GM21447 (cell line): ENCODE data around the gene PYGB.

Experiments used
- ATAC-seq: cut with Tn5 transposase; IDR thresholded peaks from one replicate; pipeline ENCODE4 v1.9.1; 2021; ENCODE audit not compliant: unreplicated experiment

PYGB gene

DNA sequence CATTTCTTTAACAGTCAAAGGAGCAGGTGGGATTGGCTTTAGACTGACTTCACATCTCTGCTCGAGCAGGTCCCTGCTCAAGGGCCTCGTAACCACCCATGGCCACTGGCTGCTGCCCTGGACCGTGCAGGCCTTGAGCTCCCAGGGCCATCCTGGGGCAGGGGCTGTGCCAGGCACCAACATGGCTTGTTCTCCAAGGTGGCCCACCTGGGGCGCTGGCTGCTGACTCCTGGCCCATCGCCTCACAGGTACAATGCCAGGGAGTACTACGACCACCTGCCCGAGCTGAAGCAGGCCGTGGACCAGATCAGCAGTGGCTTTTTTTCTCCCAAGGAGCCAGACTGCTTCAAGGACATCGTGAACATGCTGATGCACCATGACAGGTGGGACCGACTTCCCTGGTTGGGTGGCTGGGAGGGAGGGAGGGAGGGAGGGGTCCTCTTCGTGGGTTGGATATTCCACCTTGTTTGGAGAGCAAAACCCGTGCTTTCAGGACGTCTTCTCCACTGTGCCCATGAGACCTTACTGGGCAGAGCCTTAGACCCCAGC, 46.1 kb downstream of the PYGB start:
- ATAC-seq: no peak

DNA sequence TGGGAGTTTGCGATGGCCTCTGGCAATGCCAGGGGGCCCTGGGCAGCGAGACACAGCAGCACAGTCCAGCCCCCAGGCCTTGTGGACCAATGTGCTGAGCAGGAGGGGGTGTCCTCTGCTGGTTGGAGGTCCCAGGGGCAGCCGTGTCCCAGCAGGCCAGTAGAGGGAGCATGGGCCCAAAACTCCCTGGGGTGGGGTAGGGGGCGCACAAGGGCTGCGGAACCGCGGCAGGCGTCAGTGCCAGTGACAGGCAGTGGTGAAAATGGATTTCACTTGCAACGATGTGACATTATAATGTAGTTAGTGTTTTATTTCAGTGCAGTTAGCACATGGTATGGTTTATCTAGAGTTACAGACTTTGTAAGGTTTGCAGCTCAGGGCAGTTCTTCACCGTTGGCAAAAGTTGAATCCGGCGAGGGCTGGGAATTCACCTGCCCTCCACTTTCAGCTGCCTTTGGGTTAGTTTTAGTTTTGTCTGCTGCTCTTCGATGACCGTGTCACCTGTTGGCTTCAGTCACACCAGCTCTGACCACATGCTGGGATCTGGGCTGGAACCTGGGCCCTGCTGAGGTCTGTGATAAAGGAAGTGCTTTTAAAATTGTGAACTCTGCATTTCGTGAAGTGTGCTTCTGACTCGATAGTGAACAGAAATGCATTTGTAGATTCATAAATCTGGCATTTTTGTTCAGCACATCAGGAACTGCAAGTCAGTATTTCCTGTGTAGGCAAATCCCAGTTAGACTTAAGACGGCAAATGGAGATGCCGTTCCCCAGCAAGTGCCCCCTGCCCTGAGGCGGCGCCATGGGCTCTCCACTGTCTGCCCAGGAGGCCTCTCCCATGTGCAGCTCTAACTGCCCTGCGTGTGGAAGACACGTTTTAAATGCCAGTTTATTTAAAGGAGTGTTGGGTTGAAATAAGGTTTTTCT, 46.8 kb downstream of the PYGB start:
- ATAC-seq: no peak

- no peak for ATAC-seq
Observed at GRCh38 chr20:25295386-25296093, 47.7 kb downstream of the PYGB start.

- no peak for ATAC-seq
Observed at GRCh38 chr20:25296094-25297093, 48.5 kb downstream of the PYGB start.

GRCh38 chr20:25297141-25297905, 49.4 kb downstream of the PYGB start:
- peak; percentile 79 for ATAC-seq

DNA sequence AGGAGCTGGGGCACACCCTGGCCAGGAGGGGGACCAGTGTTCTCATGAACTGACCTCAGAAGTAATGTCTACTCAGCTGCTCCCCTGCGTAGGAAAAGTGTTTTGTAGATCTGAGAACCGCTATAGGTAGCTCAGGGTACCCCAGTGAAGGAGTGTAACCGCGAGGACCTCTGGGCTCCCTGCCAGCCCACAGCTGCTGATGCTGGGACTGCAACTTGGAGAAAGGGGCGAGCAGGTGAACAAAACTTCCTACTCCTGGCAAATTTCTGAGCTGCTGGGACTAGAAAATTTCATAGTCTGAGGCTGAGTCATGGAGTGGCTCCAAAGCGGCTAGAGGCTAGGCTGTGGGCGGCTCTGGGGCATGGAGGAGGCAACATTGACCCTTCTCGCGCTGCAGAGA, 51.9 kb downstream of the PYGB start:
- ATAC-seq: no peak

DNA sequence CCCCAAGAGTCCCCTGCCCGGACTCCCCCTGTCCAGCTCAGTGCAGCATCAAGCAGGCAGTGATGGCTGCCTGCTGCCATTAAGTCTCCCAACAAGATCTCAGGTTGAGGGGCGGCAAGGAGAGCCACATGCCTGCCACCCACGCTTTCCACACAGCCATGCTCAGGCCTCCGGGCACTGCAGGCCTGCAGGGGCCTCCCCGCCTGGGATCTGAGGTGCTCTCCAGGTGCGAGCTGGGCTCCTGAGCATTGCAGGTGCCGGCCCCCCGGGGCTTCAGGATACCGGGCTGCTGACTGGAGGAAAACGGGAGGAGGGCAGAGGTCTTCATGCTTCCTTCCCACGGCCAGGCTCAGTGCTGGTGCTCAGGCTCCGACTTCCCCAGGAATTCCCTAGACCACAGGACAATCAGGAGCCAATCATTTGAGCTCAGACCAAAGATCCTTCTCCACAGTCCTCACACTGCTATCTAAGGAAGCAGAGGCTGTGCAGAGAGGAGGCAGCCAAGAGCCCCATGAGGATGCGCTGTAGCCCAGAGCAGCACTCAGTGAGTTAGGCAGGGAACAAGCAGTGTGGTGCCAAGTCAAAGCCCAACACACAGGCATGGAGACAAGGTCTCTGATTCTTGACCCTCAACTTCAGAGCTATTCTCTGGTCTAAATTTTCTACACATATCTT, 52.7 kb downstream of the PYGB start:
- ATAC-seq: no peak

GRCh38 chr20:25301357-25301920, 53.6 kb downstream of the PYGB start:
- no peak for ATAC-seq

DNA sequence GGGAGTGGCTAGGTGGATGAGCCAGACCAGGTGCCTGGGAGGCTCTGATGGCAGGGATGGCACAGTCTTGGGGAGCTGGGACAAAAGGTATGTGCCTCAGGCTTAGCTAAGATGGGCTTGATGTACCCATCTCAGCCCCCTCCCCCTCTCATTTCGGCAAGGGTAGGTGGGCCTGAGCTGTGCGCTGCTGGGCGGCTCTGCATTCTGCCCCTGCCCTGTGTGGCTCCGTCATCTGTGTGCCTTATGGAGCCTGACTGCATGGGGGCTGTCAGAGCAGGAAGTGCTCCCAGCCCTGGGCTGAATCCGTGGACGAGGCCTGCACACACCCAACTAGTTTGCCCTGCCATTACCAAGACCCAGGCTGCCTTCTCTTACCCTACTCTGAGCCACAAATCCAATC, 54.7 kb downstream of the PYGB start:
- no peak for ATAC-seq

DNA sequence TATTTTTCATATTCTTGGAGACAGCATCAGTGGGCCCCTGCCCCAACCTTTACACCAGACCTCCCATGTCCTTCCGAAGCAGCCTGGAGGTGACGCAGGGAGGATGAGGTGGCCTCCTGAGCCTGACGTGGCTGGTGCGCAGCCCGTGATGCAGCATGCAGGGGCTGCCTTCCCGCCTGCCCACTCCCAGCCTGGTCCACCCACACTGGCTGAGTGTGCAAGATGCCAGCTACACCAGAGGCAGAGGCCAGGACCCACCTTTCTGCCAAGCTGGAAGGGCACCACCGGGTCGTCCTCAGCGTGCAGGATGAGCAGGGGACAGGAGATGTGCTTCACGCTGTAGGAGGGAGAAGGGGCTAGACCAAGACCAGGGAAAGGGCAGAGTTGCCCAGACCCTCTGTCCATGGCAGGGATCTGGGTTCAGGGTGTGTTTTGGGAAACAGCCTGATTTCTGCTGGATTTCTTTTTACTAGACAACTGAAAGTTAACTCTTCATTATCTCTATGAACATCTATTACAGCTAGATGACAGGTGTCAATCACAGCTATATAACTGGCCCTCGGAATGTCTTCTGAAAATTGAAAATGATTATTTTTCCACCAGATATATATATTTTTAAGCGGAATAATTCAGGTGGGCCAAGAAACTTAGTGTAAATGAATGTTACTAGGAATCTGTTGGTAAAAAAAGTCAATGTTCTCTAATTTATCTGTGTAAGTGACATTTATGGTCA, 55.6 kb downstream of the PYGB start:
- ATAC-seq: no peak

DNA sequence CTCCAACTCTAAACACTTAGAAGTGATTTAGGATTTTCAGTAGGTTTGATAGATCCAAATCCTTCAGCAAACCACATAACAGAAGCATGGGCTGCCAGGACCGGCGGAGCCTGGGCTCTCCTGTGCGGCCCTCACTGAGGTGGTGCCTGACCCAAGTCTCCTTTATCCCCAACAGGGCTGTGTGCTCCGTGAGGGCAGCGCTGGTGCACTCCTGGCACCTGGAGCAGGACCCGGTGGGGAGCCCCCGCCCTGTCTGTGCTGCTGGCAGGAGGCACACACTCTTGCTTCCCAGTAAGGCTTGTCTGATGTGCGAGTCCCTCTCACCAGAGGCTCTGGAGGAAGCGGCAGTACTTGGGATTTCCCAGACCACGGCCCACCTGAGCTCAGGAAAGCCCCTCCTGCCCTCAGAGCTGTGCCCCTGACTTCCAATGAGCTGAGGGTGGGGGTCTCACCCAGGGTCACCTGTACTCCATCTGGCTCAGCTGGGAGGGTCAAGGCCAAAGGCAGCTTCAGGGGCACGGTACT, 56.2 kb downstream of the PYGB start:
- no peak for ATAC-seq

DNA sequence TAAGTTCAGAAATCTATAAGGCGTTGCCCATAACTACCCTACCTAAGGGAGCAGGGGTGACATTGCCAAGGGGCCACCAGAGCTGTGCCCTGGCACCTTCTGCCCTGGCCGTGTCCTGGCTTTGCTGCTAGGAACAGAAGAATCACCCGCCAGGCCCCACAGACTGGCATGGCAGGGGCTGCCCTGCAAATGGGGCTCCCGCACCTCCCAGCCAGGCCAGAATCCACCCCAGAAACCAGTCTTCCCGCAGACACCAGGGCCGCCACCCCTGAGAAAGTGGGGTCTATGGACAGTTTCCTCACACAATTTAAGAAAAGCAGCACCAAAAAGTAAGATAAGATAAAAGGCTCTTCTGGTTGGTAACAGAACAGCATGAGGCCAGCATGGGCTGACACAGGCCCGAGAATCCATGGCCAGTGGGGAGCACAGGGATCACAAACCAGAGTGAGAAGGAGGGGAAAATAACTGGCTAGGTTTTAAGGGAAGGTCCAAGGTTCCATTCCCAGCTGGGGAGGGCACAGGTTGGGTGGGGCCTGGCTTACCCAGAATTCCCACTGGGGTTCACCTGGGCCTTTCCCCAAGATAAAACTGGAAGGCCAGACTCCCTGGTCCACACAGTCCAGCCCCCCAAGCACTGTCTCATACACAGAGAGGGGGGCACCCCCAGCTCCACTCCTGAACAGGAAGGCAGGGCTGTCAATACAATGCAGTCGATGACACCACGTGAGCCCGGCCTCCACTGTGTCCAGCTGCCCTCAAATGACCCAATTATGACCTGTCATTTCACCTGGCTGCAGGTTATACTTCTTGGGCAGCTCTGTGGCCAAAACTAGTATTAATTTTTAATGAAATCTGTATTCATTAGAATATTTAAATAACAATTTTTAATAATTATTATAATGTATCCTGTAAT, 59.4 kb downstream of the PYGB start:
- ATAC-seq: no peak

GRCh38 chr20:25308083-25308491, 60.2 kb downstream of the PYGB start:
- ATAC-seq: no peak

DNA sequence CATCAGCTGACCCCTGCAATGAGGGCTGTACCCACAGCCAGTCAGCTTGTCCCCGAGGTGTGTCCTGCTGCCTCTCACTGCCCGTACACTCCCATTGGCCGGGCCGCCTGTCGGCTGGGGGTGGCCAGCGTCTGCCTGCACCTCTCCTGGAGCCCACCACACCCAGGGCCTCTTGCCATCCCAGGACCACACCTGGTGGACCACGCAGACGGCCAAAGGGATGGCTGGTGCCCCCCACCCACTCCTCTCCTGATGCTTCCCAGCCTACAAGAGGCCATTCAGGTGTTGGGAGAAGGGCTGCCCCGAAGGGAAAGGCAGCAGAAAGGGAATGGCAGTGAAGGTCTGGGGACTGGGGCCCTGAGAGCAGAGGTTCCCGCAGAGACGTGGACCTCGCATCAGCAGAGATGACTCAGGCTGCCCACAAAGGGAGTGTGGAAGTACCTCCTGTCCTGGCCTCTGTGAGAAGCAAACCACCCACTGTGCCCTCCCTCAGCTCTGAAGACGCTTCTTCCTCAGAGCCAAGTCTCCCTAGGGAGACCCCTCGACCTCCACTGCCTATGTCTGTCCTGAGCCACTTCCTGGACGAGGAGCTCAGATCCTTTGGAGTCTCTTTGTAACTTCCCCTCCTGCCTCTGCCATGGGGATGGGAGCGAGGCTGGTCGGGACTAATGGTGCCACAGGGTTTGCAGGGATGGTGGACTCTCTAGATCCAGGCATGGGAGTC, 60.9 kb downstream of the PYGB start:
- no peak for ATAC-seq

- no peak for ATAC-seq
Observed at GRCh38 chr20:25309395-25310267, 61.7 kb downstream of the PYGB start.
